Peyer's patch (tissue), 4 donors: ENCODE measurements around the gene SERINC3.
A peak's percentile ranks its signal among the peaks of the same experiment; 100 is the strongest.

ENCODE experiments used
- POLR2A ChIP-seq, 2 donors: fragments of 450-650 bp; IDR thresholded peaks; one replicate each; pipeline ENCODE4 v1.5.1; 2017; ENCODE audit warnings: antibody characterized with exemption in 2 of 2, mild to moderate bottlenecking in 2 of 2, moderate library complexity in 2 of 2
- TF ChIP-seq, protein P1 (sequence below), 6 experiments: fragments of 450-650 bp in 4 of 6; fragments of 200-600 bp in 2 of 6; sonication (generic) in 1 of 6; IDR thresholded peaks; one replicate each; pipeline ENCODE4 v1.5.1; 2017 to 2019; ENCODE audit warnings: antibody characterized with exemption in 6 of 6, mild to moderate bottlenecking in 3 of 6, moderate library complexity in 1 of 6

DNA sequence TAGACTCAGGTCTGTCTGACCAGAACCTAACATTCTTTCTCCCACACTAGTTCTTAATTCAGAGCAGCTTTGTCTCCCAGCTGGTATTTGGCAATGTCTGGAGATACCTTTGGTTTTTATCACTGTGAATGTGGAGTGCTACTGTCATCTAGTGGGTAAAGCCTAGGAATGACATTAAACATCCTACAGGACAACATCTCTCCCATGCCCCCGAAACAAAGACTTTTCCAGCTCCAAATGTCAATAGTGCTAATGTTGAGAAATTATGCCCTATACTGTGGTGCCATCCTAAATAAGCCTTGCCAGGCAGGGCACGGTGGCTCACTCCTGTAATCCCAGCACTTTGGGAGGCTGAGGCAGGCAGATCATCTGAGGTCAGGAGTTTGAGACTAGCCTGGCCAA lies 50.4 kb downstream of the SERINC3 start:
- TF ChIP-seq POLR2A (IDR thresholded peaks at IDR 0.05) = no peak
- TF ChIP-seq, protein P1, sequence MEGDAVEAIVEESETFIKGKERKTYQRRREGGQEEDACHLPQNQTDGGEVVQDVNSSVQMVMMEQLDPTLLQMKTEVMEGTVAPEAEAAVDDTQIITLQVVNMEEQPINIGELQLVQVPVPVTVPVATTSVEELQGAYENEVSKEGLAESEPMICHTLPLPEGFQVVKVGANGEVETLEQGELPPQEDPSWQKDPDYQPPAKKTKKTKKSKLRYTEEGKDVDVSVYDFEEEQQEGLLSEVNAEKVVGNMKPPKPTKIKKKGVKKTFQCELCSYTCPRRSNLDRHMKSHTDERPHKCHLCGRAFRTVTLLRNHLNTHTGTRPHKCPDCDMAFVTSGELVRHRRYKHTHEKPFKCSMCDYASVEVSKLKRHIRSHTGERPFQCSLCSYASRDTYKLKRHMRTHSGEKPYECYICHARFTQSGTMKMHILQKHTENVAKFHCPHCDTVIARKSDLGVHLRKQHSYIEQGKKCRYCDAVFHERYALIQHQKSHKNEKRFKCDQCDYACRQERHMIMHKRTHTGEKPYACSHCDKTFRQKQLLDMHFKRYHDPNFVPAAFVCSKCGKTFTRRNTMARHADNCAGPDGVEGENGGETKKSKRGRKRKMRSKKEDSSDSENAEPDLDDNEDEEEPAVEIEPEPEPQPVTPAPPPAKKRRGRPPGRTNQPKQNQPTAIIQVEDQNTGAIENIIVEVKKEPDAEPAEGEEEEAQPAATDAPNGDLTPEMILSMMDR (IDR thresholded peaks at IDR 0.05) = peak in 4 of 6 experiments; percentile 22 to 96 (median 88)
